Muscle of back (tissue), 11 donors: ENCODE measurements around the gene MTHFR. TPM values are rescaled to one million over a fixed set of nuclear protein-coding genes. Genes with fewer than 3 reads are reported as not detected.

ENCODE experiments used
- DNase-seq, 3 donors: peaks; one replicate each; pipeline versions ENCODE4 v3.0.0 to v3.0.0-alpha.2; 2013
- polyA plus RNA-seq, 10 donors: library from polyadenylated mRNA; unstranded; fragments of 120-200 nt; gene quantifications; one replicate each; pipeline ENCODE4 v1.2.1, GENCODE V29; 2013; ENCODE audit not compliant: insufficient read length in 10 of 10

Gene MTHFR
- polyA plus RNA-seq, 10 donors = 22.4 to 45.2 (median 35.8) TPM

DNA sequence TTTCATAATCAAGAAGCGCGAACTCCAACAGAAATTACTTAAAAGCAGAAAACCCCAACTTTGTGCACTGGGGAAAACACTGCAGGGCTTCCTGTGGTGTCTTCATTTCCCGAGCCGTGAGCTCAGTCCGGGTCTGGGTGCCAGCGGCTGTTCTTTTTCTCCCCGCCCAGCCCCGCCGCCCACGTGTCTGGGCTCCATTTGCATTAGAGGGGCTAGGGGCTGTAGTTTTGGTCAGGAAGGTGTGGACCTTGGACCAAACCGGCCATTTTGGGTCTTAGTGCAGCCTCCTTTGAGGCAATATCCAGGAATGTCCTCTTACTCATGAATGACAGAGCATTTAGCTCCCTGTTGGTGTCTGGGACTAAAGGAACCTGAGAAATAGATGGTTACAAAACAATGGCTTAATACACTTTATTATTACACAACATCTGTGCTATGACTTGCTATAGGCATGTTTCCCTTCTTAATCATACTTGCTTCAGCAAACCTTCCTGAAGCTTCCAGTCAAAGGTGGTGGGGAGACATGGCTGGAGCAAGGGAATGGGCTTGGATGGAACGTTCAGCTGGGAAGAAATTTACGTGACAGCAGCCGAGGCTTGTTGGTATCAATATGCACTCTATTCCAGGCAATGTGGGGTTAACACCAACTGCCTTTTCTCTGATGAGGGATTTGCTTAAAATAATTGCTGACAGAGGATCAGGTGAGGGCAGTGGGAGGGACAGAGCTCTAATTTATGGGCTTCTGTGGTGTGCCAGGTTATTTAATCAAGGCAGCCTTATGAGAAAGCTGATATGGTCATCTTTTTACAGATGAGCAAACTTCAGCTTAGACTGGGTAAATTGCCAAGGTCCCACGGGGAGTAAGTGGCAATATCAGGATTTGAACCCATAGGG, 68.8 kb downstream of the MTHFR start:
- peak; percentile 33 to 79 (median 56) for DNase-seq

GRCh38 chr1:11735854-11736745, 69.7 kb downstream of the MTHFR start, which contains the start of gene AGTRAP:
TSS of gene AGTRAP (plus strand) at chr1:11736136. CDS start at chr1:11736209, 73 bp downstream.
- peak; percentile 93 to 99 (median 98) for DNase-seq

Other genes with a start within 250 kb of the MTHFR start
- gene FBXO2, start 151.5 kb downstream of the MTHFR start, polyA plus RNA-seq = 1 to 10 TPM in 1 of 10 donors, under 1 TPM in 9; 0.21 to 1.6 (median 0.49) TPM
- gene FBXO44, start 151.1 kb downstream of the MTHFR start, polyA plus RNA-seq = 1 to 10 TPM; 3.3 to 6.3 (median 4.0) TPM
- 1 to 10 TPM; 1.8 to 4.8 (median 3.6) TPM for gene FBXO6, start 141.8 kb downstream of the MTHFR start, polyA plus RNA-seq
- 10 to 100 TPM; 17.0 to 36.9 (median 27.7) TPM for gene MAD2L2, start 124.8 kb downstream of the MTHFR start, polyA plus RNA-seq
- gene DRAXIN, start 114.3 kb downstream of the MTHFR start, polyA plus RNA-seq = under 1 TPM; 0.22 to 0.53 (median 0.36) TPM
- 10 to 100 TPM; 13.9 to 20.4 (median 16.7) TPM for gene AGTRAP, start 69.8 kb downstream of the MTHFR start, polyA plus RNA-seq
- 10 to 100 TPM in 2 of 10 donors, 1 to 10 TPM in 7, not detected in 1; 2.0 to 15.5 (median 9.2) TPM for gene C1orf167, start 43.8 kb downstream of the MTHFR start, polyA plus RNA-seq
- gene CLCN6, start 227 bp upstream of the MTHFR start, polyA plus RNA-seq = 10 to 100 TPM in 8 of 10 donors, 1 to 10 TPM in 2; 9.4 to 17.4 (median 13.2) TPM
- gene NPPA, start 41.8 kb upstream of the MTHFR start, polyA plus RNA-seq = 1 to 10 TPM in 9 of 10 donors, under 1 TPM in 1; 0.81 to 2.9 (median 1.5) TPM
- gene NPPB, start 53.0 kb upstream of the MTHFR start, polyA plus RNA-seq = not detected
- gene KIAA2013, start 120.5 kb upstream of the MTHFR start, polyA plus RNA-seq = 10 to 100 TPM; 26.1 to 33.9 (median 29.2) TPM
- 100 to 1,000 TPM; 133 to 221 (median 172) TPM for gene PLOD1, start 128.8 kb upstream of the MTHFR start, polyA plus RNA-seq
- gene MFN2, start 174.5 kb upstream of the MTHFR start, polyA plus RNA-seq = 10 to 100 TPM; 53.5 to 81.4 (median 67.3) TPM
- gene MIIP, start 213.5 kb upstream of the MTHFR start, polyA plus RNA-seq = 10 to 100 TPM; 12.0 to 18.7 (median 16.9) TPM